ENCODE measurements around the gene RAB11FIP4.
"Not testable (repeated sequence)": the region's sequence is repeated elsewhere in the genome, so short reads cannot be mapped to it uniquely, and the experiment has no call there.

Gene RAB11FIP4

GRCh38 chr17:31439716-31440115 lies 48.2 kb downstream of the RAB11FIP4 start:
- TF ChIP-seq CTCF (IDR thresholded peaks at IDR 0.05), result no peak
- Histone ChIP-seq H2AFZ (no peak overlapping the region), H3K27ac (no peak overlapping the region), H3K27me3 (ENCODE audit: control insufficient read depth, insufficient read depth, low read length) (no peaks in the 10 kb centered on the region), H3K9me3 (ENCODE audit: control insufficient read depth, low read length) (no peaks in the 10 kb centered on the region), H3K36me3 (ENCODE audit: control insufficient read depth, insufficient read depth, low read length) (no peaks in the 10 kb centered on the region), H3K4me2 (ENCODE audit: low read length) (no peak overlapping the region), H3K9ac (no peak overlapping the region), H3K4me3 (ENCODE audit: low read depth, low read length) (no peak overlapping the region), H3K79me2 (no peaks in the 10 kb centered on the region), H3K4me1 (no peaks in the 10 kb centered on the region)

- Histone ChIP-seq H3K4me1 (no peaks in the 10 kb centered on the region), H3K36me3 (ENCODE audit: control insufficient read depth, insufficient read depth, low read length) (no peaks in the 10 kb centered on the region), H3K27ac (no peak overlapping the region), H3K79me2 (no peaks in the 10 kb centered on the region), H3K4me3 (ENCODE audit: low read depth, low read length) (no peak overlapping the region), H3K4me2 (ENCODE audit: low read length) (no peak overlapping the region), H3K9me3 (ENCODE audit: control insufficient read depth, low read length) (no peaks in the 10 kb centered on the region), H3K27me3 (ENCODE audit: control insufficient read depth, insufficient read depth, low read length) (no peaks in the 10 kb centered on the region), H2AFZ (no peak overlapping the region), H3K9ac (no peak overlapping the region)
- no peak for TF ChIP-seq CTCF (IDR thresholded peaks at IDR 0.05)
These were observed 50.8 kb downstream of the RAB11FIP4 start for GRCh38 chr17:31442276-31442675.

- H3K4me1 ChIP-seq; H3K27ac ChIP-seq; H3K4me3 ChIP-seq (ENCODE audit: low read depth, low read length); H3K79me2 ChIP-seq; H3K27me3 ChIP-seq (ENCODE audit: control insufficient read depth, insufficient read depth, low read length); H2AFZ ChIP-seq; H3K9me3 ChIP-seq (ENCODE audit: control insufficient read depth, low read length); H3K36me3 ChIP-seq (ENCODE audit: control insufficient read depth, insufficient read depth, low read length); H3K9ac ChIP-seq; H3K4me2 ChIP-seq (ENCODE audit: low read length): not testable (repeated sequence)
These were observed 51.4 kb downstream of the RAB11FIP4 start for GRCh38 chr17:31442856-31443255.

GRCh38 chr17:31443386-31443785 lies 51.9 kb downstream of the RAB11FIP4 start:
- Histone ChIP-seq H2AFZ (no peak overlapping the region), H3K9ac (no peak overlapping the region), H3K4me2 (ENCODE audit: low read length) (no peak overlapping the region), H3K4me1 (no peaks in the 10 kb centered on the region), H3K36me3 (ENCODE audit: control insufficient read depth, insufficient read depth, low read length) (no peaks in the 10 kb centered on the region), H3K9me3 (ENCODE audit: control insufficient read depth, low read length) (no peaks in the 10 kb centered on the region), H3K27ac (no peak overlapping the region), H3K79me2 (no peaks in the 10 kb centered on the region), H3K4me3 (ENCODE audit: low read depth, low read length) (no peak overlapping the region), H3K27me3 (ENCODE audit: control insufficient read depth, insufficient read depth, low read length) (no peaks in the 10 kb centered on the region)
- TF ChIP-seq CTCF (IDR thresholded peaks at IDR 0.05), result no peak

GRCh38 chr17:31444026-31444425 lies 52.6 kb downstream of the RAB11FIP4 start:
- Histone ChIP-seq H3K9me3 (ENCODE audit: control insufficient read depth, low read length) (no peaks in the 10 kb centered on the region), H3K4me3 (ENCODE audit: low read depth, low read length) (no peak overlapping the region), H3K36me3 (ENCODE audit: control insufficient read depth, insufficient read depth, low read length) (no peaks in the 10 kb centered on the region), H3K79me2 (peaks cover 4% of the 10 kb centered on the region), H3K27me3 (ENCODE audit: control insufficient read depth, insufficient read depth, low read length) (no peaks in the 10 kb centered on the region), H3K9ac (no peak overlapping the region), H2AFZ (no peak overlapping the region), H3K4me2 (ENCODE audit: low read length) (no peak overlapping the region), H3K27ac (no peak overlapping the region), H3K4me1 (no peaks in the 10 kb centered on the region)
- no peak for TF ChIP-seq CTCF (IDR thresholded peaks at IDR 0.05)
